HPDE6-E6E7 (cell line): ENCODE results near the gene FUT3.
"Not testable (repeated sequence)": the region's sequence is repeated elsewhere in the genome, so short reads cannot be mapped to it uniquely, and the experiment has no call there.

ENCODE experiments used
- DNase-seq: peaks from one replicate; pipeline ENCODE4 v3.0.0; 2011; ENCODE audit warnings: missing footprints; ENCODE audit errors: extremely low spot score

Gene FUT3

GRCh38 chr19:5851302-5851701, at the start of gene FUT3:
Gene FUT3 (minus strand): TSS chr19:5851449.
- DNase-seq: peak; percentile 78

GRCh38 chr19:5900976-5901375, 49.7 kb upstream of the FUT3 start:
- no peak for DNase-seq

- DNase-seq: no peak
Observed at GRCh38 chr19:5899728-5900526, 48.7 kb upstream of the FUT3 start.

- DNase-seq: no peak
Observed at GRCh38 chr19:5897189-5897969, 46.1 kb upstream of the FUT3 start.

GRCh38 chr19:5896365-5897076, 45.3 kb upstream of the FUT3 start:
- no peak for DNase-seq

GRCh38 chr19:5895890-5896289, 44.6 kb upstream of the FUT3 start:
- DNase-seq: no peak

- no peak for DNase-seq
Observed at GRCh38 chr19:5895409-5895808, 44.2 kb upstream of the FUT3 start.

- no peak for DNase-seq
Observed at GRCh38 chr19:5894704-5895349, 43.6 kb upstream of the FUT3 start.

- DNase-seq: no peak
Observed at GRCh38 chr19:5893907-5894703, 42.9 kb upstream of the FUT3 start.

- no peak for DNase-seq
Observed at GRCh38 chr19:5893296-5893903, 42.2 kb upstream of the FUT3 start.

- DNase-seq: no peak
Observed at GRCh38 chr19:5892772-5893275, 41.6 kb upstream of the FUT3 start.

- no peak for DNase-seq
Observed at GRCh38 chr19:5891938-5892771, 40.9 kb upstream of the FUT3 start.

GRCh38 chr19:5891572-5891937, 40.3 kb upstream of the FUT3 start:
- DNase-seq: no peak

- no peak for DNase-seq
Observed at GRCh38 chr19:5890099-5890498, 38.9 kb upstream of the FUT3 start.

GRCh38 chr19:5889288-5889971, 38.2 kb upstream of the FUT3 start:
- no peak for DNase-seq

GRCh38 chr19:5884065-5884811, 33.0 kb upstream of the FUT3 start:
- not testable (repeated sequence) for DNase-seq

GRCh38 chr19:5883157-5883873, 32.1 kb upstream of the FUT3 start:
- not testable (repeated sequence) for DNase-seq
